IPS-18c (cell line): Measurements from ENCODE around the gene EPHB2.

ENCODE experiments used
- H3K4me3 ChIP-seq: 2 replicates; pipeline ENCODE4 v1.7.0; 2013; ENCODE audit warnings: low read depth, mild to moderate bottlenecking, low read length, moderate library complexity; ENCODE audit not compliant: insufficient read depth
- H3K9me3 ChIP-seq: one replicate; pipeline ENCODE4 v1.6.1; 2013; ENCODE audit warnings: mild to moderate bottlenecking, low read length, moderate library complexity; ENCODE audit not compliant: control insufficient read depth, insufficient read depth

EPHB2 gene

GRCh38 chr1:22879445-22879844 is 168.8 kb downstream of the EPHB2 start:
- Histone ChIP-seq H3K4me3 (no peak overlapping the region), H3K9me3 (no peaks in the 10 kb centered on the region)

- Histone ChIP-seq H3K4me3 (no peak overlapping the region), H3K9me3 (no peaks in the 10 kb centered on the region)
These were observed 169.5 kb downstream of the EPHB2 start for GRCh38 chr1:22880174-22880601.

DNA sequence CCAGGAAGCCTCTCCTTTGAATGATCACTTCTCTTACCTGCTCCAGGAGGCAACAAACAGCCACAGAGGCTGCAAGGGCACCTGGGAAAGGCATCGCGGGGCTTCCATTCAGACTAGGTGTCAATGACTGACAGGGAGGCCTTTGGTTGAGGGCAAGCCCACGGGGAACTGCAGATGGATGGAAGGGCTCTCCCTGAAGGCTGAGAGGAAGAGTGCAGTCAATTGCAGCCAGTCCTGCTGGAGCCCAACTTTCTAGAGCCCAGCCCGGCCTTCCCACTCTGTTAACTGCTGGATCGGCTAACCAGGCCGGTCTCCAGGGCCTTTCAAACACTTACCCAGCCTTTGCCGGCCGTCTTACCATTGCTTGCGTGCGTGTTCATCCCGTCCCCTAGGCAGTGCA is 172.8 kb downstream of the EPHB2 start:
- H3K4me3 ChIP-seq = no peak overlapping the region
- no peaks in the 10 kb centered on the region for H3K9me3 ChIP-seq

- no peak overlapping the region for H3K4me3 ChIP-seq
- H3K9me3 ChIP-seq = no peaks in the 10 kb centered on the region
These were observed 174.3 kb downstream of the EPHB2 start for GRCh38 chr1:22884806-22885530.

DNA sequence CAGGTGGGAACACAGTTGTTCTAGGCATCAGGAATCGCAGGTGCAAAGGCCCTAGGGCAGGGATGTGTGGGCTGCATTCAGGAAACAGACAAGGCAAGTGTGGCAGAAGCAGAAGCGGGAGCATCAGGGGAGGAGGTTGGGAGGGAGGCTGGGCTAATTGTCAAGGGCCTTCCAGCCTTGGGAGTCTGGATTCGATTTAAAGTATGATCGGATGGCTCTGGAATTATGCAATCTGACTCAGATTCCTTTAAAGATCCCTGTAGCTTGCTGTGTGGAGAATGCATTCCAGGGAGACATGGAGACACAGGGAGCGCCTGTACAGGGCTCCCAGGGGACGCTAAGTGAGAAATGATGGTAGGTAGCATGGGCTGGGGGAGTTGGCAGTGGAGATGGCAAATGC is 175.6 kb downstream of the EPHB2 start:
- no peaks in the 10 kb centered on the region for H3K9me3 ChIP-seq
- no peak overlapping the region for H3K4me3 ChIP-seq

DNA sequence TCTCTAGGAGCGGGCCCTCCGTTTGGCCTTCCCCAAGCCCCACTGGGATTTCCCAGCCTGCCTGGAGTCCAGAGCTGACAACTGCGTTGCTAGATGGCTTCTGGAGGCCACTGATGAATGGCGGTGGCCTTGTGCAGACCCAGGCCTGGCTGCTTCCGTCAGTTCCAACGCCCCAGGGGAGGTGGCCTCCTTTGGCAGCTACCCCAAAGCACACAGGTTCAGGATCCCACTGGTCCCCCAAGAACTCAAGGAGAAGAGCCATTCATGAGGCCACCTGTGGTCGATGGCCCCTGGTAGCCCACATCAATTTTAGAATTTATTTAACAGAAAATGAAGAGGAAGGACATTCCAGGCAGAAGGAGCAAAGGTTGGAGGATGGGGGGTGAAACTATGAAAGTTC is 176.9 kb downstream of the EPHB2 start:
- no peaks in the 10 kb centered on the region for H3K9me3 ChIP-seq
- no peak overlapping the region for H3K4me3 ChIP-seq

DNA sequence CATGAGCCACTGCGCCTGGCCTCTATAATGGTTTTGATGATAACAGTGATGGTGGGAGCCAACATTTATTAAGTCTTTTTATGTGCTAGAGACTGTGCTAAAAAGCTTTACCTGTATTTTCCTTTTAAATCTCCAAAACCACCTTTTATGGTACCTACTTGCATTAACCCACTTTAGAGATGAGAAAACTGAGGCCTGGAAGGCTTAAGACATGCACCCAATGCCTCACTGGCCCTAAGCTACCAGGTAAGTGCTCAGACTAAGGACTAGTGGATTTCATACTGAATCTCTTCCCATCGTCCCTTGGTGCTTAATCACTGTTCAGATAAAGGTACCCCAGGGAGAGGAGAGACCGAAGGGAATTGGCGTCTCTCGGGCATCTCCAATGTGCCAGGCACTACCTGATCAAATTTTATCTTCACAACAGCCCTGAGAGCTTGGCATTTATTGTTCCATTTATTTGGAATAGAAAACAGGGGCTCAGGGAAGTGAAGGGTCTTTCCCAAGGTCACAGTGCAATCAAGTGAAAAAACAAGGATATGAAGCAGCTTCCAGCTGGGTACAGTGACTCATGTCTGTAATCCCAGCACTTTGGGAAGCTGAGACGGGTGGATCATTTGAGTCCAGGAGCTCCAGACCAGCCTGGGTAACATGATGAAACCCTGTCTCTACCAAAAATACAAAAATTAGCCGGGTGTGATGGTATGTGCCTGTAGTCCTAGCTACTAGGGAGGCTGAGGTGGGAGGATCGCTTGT is 177.9 kb downstream of the EPHB2 start:
- Histone ChIP-seq H3K9me3 (no peaks in the 10 kb centered on the region), H3K4me3 (no peak overlapping the region)

DNA sequence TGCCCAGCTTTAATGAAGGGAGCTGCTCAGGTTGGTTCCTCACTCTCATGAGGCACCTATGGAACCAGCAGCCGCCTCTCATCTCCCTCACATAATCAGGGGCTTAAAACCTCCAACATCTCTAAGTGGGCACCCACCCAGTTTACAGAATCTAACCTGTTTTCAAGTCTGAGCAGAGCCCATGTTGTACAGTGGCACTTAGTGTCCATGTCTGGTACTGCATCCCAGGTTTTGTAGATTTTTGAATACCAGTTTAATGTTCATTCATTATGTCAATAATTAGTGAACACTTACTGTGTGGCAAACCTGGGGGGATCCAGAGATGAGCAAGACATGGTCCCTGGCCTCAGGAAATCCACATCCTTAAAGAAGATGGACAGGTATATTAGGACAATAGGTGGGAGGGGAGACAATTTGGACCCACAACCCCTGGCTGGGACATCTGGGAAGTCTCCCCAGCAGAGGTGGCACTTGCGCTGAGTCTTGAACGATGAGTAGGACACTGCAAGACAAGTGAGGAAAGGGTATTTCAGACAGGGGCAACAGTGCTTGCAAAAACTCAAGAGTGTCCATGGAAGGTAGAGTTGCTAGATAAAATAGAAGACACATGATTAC is 178.7 kb downstream of the EPHB2 start:
- H3K4me3 ChIP-seq = no peak overlapping the region
- H3K9me3 ChIP-seq = no peaks in the 10 kb centered on the region

DNA sequence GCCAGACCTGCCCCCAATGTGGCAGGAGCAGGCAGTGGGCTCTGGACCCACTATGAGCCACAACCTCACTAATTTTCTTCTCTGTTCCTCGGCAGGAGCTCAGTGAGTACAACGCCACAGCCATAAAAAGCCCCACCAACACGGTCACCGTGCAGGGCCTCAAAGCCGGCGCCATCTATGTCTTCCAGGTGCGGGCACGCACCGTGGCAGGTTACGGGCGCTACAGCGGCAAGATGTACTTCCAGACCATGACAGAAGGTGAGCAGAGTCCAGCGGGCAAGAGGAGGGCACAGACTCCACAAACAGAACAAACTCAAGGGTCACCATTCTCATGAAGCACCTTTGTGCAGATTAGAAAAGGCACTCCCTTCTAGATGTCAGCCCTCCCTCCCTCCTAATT is 182.2 kb downstream of the EPHB2 start:
- Histone ChIP-seq H3K9me3 (no peaks in the 10 kb centered on the region), H3K4me3 (no peak overlapping the region)

- no peak overlapping the region for H3K4me3 ChIP-seq
- no peaks in the 10 kb centered on the region for H3K9me3 ChIP-seq
These were observed 182.7 kb downstream of the EPHB2 start for GRCh38 chr1:22893292-22893691.

GRCh38 chr1:22895357-22895756 is 184.7 kb downstream of the EPHB2 start:
- Histone ChIP-seq H3K4me3 (no peak overlapping the region), H3K9me3 (no peaks in the 10 kb centered on the region)

DNA sequence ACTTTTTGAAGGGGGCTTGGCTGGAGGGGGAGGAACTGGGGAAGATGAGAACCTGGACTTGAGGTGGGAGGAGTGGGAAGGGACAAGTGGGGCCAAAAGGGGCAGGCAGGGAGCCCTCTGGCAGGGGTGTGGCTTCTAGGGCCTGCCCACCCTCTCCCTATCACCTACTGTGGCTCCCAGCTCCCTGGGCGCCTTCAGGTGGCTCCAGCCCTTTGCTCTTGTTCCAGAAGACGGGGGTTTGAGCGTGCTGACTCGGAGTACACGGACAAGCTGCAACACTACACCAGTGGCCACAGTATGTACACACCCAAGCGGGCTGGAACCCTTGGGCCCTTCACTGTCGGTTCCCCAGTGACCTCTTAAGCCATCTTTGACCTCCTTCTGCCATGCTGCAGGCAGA is 185.5 kb downstream of the EPHB2 start:
- H3K4me3 ChIP-seq = no peak overlapping the region
- H3K9me3 ChIP-seq = no peaks in the 10 kb centered on the region

DNA sequence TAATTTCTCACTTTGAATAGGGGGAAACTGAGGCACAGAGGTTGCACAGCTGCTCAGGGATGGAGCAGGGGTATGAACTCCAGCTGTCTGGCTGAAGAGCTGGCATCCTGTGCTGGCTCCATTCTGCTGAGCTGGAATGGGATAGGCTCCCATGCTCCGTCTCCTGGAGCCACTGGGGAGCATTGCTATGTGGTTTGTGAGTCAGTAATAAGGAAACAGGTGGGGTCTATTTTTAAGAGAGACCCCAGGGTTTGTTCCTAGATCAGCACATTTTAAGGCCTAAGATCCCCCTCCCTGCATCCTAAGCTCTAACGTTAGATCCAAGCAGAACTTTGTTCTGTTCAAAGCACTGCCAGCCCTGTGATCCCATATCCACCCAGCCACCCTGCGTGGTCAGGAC is 189.8 kb downstream of the EPHB2 start:
- H3K4me3 ChIP-seq = no peak overlapping the region
- H3K9me3 ChIP-seq = no peaks in the 10 kb centered on the region

- Histone ChIP-seq H3K4me3 (no peak overlapping the region), H3K9me3 (no peaks in the 10 kb centered on the region)
These were observed 192.5 kb downstream of the EPHB2 start for GRCh38 chr1:22903113-22903512.

DNA sequence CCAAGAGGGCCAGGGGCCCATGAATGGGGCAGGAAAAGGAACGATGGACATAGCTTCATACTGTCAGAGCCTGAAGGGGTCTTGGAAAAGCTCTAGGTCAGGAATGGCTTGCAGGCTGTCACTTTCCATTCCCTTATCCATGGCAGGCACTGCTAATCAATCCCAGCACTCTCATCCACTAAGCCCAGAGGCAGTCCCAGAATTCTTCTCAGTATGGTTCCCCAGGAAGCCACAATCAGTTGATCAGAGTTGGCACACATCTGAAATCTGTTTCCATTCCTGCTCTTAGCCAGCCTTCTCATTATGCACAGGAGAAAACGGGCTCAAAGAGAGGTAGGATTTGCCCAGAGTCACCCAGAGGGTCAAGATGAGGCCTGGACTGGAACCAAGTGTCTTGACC is 196.3 kb downstream of the EPHB2 start:
- no peak overlapping the region for H3K4me3 ChIP-seq
- H3K9me3 ChIP-seq = no peaks in the 10 kb centered on the region

DNA sequence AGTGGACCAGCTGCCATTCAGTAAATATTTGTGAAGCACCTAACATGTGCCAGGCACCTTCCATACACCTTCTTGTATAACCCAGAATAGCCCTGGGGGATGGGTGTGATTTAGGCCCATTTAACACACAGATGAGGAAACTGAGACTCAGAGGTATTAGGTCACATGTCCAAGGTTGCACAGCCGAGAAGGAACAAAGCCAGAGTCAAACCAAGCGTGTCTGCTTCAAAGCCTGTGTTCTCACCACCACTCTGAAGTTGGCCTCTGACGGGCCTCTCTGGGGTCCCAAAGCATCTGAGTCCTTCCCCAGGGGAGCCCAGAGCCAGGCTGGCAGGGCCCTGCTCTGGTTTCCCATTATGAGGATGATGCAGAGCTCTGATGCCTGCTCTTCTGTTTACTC is 196.9 kb downstream of the EPHB2 start:
- H3K4me3 ChIP-seq = no peak overlapping the region
- no peaks in the 10 kb centered on the region for H3K9me3 ChIP-seq

DNA sequence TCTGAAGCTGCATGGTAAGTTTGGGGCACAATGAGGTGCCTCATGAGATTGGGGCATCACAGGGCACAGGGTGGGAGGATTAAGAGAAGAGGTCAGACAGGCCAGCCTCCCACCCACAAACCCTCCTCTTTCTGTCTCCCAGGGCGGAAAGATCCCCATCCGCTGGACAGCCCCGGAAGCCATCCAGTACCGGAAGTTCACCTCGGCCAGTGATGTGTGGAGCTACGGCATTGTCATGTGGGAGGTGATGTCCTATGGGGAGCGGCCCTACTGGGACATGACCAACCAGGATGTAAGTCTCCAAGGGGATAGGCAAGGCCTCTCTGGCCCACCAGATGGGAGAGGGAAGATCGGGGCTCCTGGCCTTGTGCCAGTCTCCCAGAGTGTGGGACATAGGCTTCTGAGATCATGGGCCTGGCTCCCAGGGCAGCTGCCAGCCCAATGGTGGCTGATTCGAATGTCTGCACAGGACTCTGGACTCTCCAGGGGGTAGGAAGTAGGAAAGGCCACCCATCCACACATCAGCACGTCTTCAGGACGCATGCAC is 198.3 kb downstream of the EPHB2 start:
- Histone ChIP-seq H3K4me3 (no peak overlapping the region), H3K9me3 (no peaks in the 10 kb centered on the region)

DNA sequence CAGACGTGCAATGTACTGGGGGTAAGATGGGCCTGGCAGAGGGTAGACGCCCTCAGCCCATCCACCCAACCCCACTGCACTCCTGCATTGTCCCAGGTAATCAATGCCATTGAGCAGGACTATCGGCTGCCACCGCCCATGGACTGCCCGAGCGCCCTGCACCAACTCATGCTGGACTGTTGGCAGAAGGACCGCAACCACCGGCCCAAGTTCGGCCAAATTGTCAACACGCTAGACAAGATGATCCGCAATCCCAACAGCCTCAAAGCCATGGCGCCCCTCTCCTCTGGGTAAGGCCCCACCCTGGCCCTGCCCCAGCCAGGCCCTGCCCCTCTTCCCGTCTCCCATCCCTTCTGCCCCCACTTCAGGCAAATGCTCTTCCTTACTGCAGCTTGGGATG is 199.6 kb downstream of the EPHB2 start:
- Histone ChIP-seq H3K4me3 (no peak overlapping the region), H3K9me3 (no peaks in the 10 kb centered on the region)
